Effector memory CD8-positive, alpha-beta T cell (primary cell): ENCODE measurements around the gene GRK5.
A peak's percentile ranks its signal among the peaks of the same experiment; 100 is the strongest.

Experiments used
- ATAC-seq: fragments of 150-1000 bp; cut with Tn5 transposase; replicated peaks from 2 replicates; pipeline ENCODE4 v1.10.0; 2021; ENCODE audit warnings: mild to moderate bottlenecking, moderate library complexity
- DNase-seq, 3 experiments: peaks; one replicate each; pipeline ENCODE4 v3.0.0; 2021
- H3K27ac Mint-ChIP-seq, 2 donors: one replicate each; pipeline ENCODE4 v1.8.0; 2022; ENCODE audit warnings: mild to moderate bottlenecking in 2 of 2, mixed read lengths in 2 of 2, moderate library complexity in 2 of 2
- H3K27me3 Mint-ChIP-seq, 2 donors: one replicate each; pipeline ENCODE4 v1.8.0; 2022; ENCODE audit warnings: mixed read lengths in 2 of 2
- H3K36me3 Mint-ChIP-seq: one replicate; pipeline ENCODE4 v1.8.0; 2022; ENCODE audit warnings: mild to moderate bottlenecking, moderate library complexity, mixed read lengths; ENCODE audit not compliant: insufficient read depth
- H3K4me1 Mint-ChIP-seq, 2 donors: one replicate each; pipeline ENCODE4 v1.8.0; 2022; ENCODE audit warnings: low read depth in 2 of 2, mixed read lengths in 2 of 2
- H3K4me3 Mint-ChIP-seq, 2 donors: one replicate each; pipeline ENCODE4 v1.8.0; 2022; ENCODE audit warnings: mild to moderate bottlenecking in 2 of 2, mixed read lengths in 2 of 2, moderate library complexity in 2 of 2
- H3K9me3 Mint-ChIP-seq, 2 donors: one replicate each; pipeline ENCODE4 v1.8.0; 2022; ENCODE audit warnings: mixed read lengths in 2 of 2
- total RNA-seq, 9 experiments: gene quantifications; one replicate each; lab custom pipeline; 2026; lab: John Stamatoyannopoulos, UW

The GRK5 gene
- total RNA-seq = 16.3 to 95.5 (median 22.2) reads per million in 9 experiments

DNA sequence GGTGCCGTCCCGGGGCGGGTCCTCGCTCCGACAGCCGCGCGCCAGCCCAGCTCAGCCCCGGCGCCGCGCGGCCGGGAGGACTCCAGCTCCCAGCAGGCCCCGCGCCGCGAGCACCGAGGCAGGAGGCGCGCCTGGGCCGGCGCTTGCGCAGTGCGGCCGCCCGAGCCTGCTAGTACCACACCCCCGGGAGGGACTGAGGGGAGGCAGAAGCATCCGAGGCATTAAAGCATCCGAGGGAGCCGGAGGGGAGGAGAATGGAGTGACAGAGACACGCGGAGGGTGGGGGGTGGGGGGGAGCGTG, at the start of gene GRK5:
GRK5 (plus strand) TSS at position 206 of the 301 bp plus-strand sequence. CDS start 347 bp downstream, outside the sequence.
- DNase-seq = peak; percentile 91 to 94 (median 91)
- Mint-ChIP-seq H3K27me3 (no peaks in the 10 kb centered on the region), H3K27ac (peak within 1 kb of the TSS; percentile 84 to 93), H3K36me3 (peaks cover 18% of the 10 kb centered on the region), H3K9me3 (no peaks in the 10 kb centered on the region), H3K4me1 (peaks cover 21 to 27% of the 10 kb centered on the region in 2 donors), H3K4me3 (peak within 1 kb of the TSS; percentile 87 to 93)
- ATAC-seq = peak; percentile 79

GRCh38 chr10:119159332-119159731, 48.0 kb upstream of the GRK5 start:
- Mint-ChIP-seq H3K4me3 (no peak overlapping the region), H3K36me3 (peaks cover 25% of the 10 kb centered on the region), H3K9me3 (no peaks in the 10 kb centered on the region), H3K27ac (no peak overlapping the region), H3K4me1 (peaks cover 2 to 4% of the 10 kb centered on the region in 2 donors), H3K27me3 (no peaks in the 10 kb centered on the region)
- no peak for DNase-seq
- ATAC-seq = no peak

- no peak for ATAC-seq
- Mint-ChIP-seq H3K27me3 (no peaks in the 10 kb centered on the region), H3K36me3 (peaks cover 16% of the 10 kb centered on the region), H3K9me3 (no peaks in the 10 kb centered on the region), H3K4me1 (peaks cover 12% of the 10 kb centered on the region in 2 donors), H3K27ac (peak overlapping the region in 1 of 2 donors; percentile 20), H3K4me3 (no peak overlapping the region)
- no peak for DNase-seq
Measured at GRCh38 chr10:119161680-119162451, 45.5 kb upstream of the GRK5 start.

DNA sequence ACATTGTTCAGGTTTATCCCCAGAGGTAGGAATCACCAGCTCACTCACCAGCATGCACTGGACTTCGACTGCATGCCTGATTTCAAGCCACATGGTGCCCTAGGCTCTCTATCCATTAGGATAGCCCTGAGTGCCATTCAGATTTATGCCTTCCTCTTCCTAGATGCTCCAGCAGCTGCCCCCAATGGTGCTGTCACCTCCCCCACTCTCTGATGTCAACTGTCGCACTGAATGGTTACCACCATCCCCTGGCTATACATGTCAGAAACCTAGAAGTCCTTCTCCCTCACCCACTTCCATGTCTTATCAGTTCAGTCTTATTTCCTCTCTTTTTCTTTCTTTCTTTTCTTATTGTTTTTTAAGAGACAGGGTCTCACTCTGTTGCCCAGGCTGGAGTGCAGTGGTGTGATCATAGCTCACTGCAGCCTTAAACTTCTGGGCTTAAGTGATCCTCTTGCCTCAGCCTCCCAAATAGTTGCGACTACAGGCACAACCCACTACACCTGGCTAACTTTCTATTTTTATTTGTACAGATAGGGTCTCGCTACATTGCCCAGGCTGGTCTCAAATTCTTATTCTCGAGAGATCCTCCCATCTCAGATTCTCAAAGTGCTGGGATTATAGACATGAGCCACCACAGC, 44.8 kb upstream of the GRK5 start:
- no peaks in the 10 kb centered on the region for H3K27me3 Mint-ChIP-seq
- peaks cover 12 to 16% of the 10 kb centered on the region in 2 donors for H3K4me1 Mint-ChIP-seq
- H3K36me3 Mint-ChIP-seq = peaks cover 15% of the 10 kb centered on the region
- no peak for DNase-seq
- no peak overlapping the region for H3K4me3 Mint-ChIP-seq
- peak overlapping the region in 1 of 2 donors; percentile 20 for H3K27ac Mint-ChIP-seq
- no peaks in the 10 kb centered on the region for H3K9me3 Mint-ChIP-seq
- no peak for ATAC-seq

DNA sequence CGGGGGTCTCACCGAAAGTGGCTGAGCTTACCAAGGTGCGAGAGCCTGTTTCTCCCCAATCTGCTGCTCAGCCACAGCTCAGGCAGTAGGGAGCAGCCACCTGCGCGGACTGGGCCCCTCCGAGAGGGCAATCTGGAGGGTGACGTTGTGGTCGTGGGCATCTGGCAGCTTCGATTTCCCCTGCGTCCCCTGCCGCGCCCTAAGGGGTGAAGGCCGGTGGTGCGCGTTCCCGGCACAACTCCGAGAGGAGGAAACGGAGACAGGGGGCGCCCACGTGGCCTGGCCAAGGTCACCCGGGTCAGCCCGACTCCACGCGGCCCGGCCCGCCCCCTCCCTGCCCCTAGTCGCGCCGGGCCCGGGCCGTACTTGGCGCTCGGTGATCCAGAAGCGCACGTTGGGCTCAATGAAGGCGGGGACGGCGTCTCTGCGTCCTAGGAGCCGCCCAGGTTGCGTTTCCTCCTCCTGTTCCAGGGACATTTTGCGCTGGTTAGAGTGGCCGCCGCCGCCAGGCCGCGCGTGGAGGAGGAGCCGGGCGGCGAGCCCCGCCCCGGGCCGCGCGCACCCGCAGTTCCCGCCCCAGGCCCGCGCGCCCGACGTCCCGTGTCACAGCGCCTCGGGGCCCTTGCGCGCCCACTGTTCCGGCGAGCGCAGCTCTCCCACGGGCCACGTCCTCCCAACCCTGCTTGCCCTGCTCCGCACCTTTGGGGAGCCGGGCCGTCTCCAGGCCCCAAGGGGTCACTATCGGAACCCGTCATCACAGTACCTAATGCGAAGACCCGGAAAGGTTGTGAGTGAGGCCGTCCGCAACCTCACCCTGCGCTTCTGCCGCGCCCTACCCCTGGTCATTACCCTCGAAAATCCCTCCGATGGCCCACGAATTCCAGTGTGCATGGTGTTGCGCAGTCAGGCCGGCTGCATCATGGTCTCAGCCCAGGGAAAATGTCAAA, 41.9 kb upstream of the GRK5 start, which contains the start of gene SFXN4:
SFXN4 (minus strand) TSS at position 544 of the 947 bp plus-strand sequence; CDS start at position 477, 67 bp downstream.
- peak within 1 kb of the TSS; percentile 86 to 88 for H3K27ac Mint-ChIP-seq
- no peaks in the 10 kb centered on the region for H3K27me3 Mint-ChIP-seq
- H3K4me3 Mint-ChIP-seq = peak within 1 kb of the TSS; percentile 87 to 88
- H3K4me1 Mint-ChIP-seq = peaks cover 12 to 16% of the 10 kb centered on the region in 2 donors
- peak; percentile 69 to 80 (median 79) for DNase-seq
- H3K9me3 Mint-ChIP-seq = no peaks in the 10 kb centered on the region
- peaks cover 14% of the 10 kb centered on the region for H3K36me3 Mint-ChIP-seq
- peak; percentile 94 for ATAC-seq

DNA sequence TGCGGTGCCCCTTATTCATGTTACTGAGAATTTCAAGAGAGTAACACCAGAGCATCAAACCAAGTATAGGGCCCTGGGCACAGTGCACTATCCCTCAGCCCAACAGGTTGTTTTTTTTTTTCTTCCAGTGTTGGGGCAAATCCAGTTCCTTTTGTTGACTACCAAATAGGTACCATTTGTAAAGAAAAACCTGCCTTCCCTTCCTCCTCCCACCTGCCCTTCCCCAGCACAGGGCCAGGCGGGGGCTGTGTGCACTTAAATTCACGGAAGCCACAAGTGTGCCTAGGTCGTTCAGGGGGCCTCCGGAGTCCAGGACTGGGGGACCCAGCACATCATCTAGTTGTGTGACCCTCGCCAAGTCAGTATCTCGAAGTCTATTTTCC, 41.3 kb upstream of the GRK5 start:
- peak; percentile 2 for ATAC-seq
- peaks cover 12 to 16% of the 10 kb centered on the region in 2 donors for H3K4me1 Mint-ChIP-seq
- no peak for DNase-seq
- peak overlapping the region; percentile 87 to 88 for H3K4me3 Mint-ChIP-seq
- H3K9me3 Mint-ChIP-seq = no peaks in the 10 kb centered on the region
- peaks cover 21% of the 10 kb centered on the region for H3K36me3 Mint-ChIP-seq
- H3K27ac Mint-ChIP-seq = peak overlapping the region; percentile 86 to 88
- H3K27me3 Mint-ChIP-seq = no peaks in the 10 kb centered on the region

DNA sequence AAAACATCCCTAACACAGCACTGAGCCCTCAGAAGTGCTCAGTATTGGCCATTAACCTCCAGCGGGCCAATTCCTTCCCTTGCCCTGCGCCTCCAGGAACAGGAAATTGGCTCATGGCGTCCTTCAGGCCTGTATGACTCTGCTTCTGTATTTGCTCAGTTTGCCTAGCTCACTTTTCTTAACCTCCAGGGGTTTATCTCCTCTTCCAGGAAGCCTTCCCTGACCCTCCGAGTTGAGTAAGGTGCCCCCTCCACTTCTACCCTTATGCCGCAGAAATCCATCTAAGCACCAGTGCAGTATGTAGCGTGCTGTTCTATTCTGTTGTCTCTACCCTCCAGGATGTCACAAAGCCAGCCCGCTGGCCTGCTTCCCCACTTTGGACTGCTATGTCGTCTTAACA, 40.8 kb upstream of the GRK5 start:
- no peak for ATAC-seq
- Mint-ChIP-seq H3K9me3 (no peaks in the 10 kb centered on the region), H3K4me3 (peak overlapping the region; percentile 87 to 88), H3K27me3 (no peaks in the 10 kb centered on the region), H3K4me1 (peaks cover 12 to 16% of the 10 kb centered on the region in 2 donors), H3K27ac (peak overlapping the region; percentile 86 to 88), H3K36me3 (peaks cover 26% of the 10 kb centered on the region)
- DNase-seq = no peak

DNA sequence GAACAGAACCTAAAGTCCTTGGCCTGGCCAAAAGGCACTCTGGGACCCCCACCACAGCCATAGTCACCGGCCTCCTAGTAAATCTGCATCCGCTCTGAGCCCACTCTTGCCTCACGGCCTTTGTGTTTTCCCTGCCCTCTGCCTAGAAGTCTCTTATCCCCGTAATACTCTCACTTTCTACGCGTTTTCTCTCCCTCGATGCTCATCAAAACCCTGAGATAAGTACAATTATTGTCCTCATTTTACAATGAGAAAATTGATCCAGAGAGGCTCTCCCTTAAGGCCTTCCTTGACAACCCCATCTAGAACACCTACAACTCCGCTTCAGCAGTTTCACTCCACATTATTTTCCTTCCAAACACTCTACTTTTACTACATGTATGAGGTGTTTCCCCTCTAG, 40.3 kb upstream of the GRK5 start:
- no peak for DNase-seq
- Mint-ChIP-seq H3K36me3 (peaks cover 30% of the 10 kb centered on the region), H3K27me3 (no peaks in the 10 kb centered on the region), H3K27ac (peak overlapping the region in 1 of 2 donors; percentile 86), H3K4me3 (peak overlapping the region; percentile 87 to 88), H3K9me3 (no peaks in the 10 kb centered on the region), H3K4me1 (peaks cover 12 to 16% of the 10 kb centered on the region in 2 donors)
- no peak for ATAC-seq

DNA sequence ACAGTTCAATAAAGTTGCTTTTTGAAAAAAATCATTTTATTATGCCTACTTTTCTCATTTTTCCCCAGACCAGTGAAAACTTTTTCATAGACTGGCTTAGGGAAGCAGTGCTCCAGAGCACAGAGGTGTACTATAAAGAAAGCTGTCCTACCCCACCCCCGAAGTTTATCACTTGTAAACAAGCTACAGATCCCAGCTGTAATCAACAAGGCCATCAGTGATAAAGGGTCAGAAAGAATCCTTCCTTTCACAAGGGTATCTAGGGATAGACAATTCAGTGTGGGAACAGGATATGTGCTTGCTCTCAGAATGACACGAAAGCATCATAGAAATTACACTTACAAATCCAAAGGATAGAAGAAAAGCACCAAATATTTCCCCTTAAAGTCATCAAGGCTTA, 33.3 kb upstream of the GRK5 start:
- Mint-ChIP-seq H3K4me3 (no peak overlapping the region), H3K27me3 (no peaks in the 10 kb centered on the region), H3K36me3 (peaks cover 65% of the 10 kb centered on the region), H3K4me1 (peaks cover 22% of the 10 kb centered on the region in 2 donors), H3K9me3 (no peaks in the 10 kb centered on the region), H3K27ac (no peak overlapping the region)
- DNase-seq (no peak), ATAC-seq (no peak)

DNA sequence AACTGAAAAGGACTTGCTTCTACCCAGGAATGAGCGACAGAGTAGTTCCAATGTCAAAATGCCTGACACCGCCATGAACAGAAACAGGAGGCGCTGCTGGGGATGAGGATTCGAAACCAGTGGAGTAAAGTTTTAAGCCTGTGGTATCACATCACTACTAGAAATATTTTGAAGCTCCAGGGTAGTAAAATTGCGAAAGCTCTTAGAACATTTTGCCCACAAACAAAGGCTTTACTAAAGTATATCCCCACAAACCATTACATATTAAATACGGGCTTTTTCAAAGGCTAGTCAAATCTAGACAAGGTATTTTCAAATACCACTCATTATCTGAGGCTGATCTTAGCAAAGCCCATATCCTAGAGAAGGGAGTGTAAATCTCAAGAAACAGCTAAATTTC, 31.2 kb upstream of the GRK5 start:
- H3K36me3 Mint-ChIP-seq = peaks cover 50% of the 10 kb centered on the region
- no peaks in the 10 kb centered on the region for H3K27me3 Mint-ChIP-seq
- peaks cover 23 to 27% of the 10 kb centered on the region in 2 donors for H3K4me1 Mint-ChIP-seq
- peak overlapping the region; percentile 32 to 46 for H3K27ac Mint-ChIP-seq
- no peaks in the 10 kb centered on the region for H3K9me3 Mint-ChIP-seq
- peak overlapping the region; percentile 98 to 99 for H3K4me3 Mint-ChIP-seq
- no peak for DNase-seq
- ATAC-seq = no peak

GRCh38 chr10:119177708-119178371, 29.5 kb upstream of the GRK5 start:
- Mint-ChIP-seq H3K4me1 (peaks cover 23 to 27% of the 10 kb centered on the region in 2 donors), H3K9me3 (no peaks in the 10 kb centered on the region), H3K27ac (peak overlapping the region; percentile 93 to 96), H3K36me3 (peaks cover 34% of the 10 kb centered on the region), H3K4me3 (peak overlapping the region; percentile 98 to 99), H3K27me3 (no peaks in the 10 kb centered on the region)
- DNase-seq (no peak), ATAC-seq (peak; percentile 16)

GRCh38 chr10:119178372-119179119, 28.8 kb upstream of the GRK5 start, which contains the start of gene PRDX3:
Gene PRDX3, minus strand, starts transcription at chr10:119178812. Its CDS starts 22 bp downstream, at chr10:119178790.
- Mint-ChIP-seq H3K36me3 (peaks cover 27% of the 10 kb centered on the region), H3K4me3 (peak within 1 kb of the TSS; percentile 98 to 99), H3K9me3 (no peaks in the 10 kb centered on the region), H3K27me3 (no peaks in the 10 kb centered on the region), H3K4me1 (peaks cover 23 to 27% of the 10 kb centered on the region in 2 donors), H3K27ac (peak within 1 kb of the TSS; percentile 93 to 96)
- ATAC-seq (peak; percentile 97), DNase-seq (peak; percentile 88 to 90 (median 90))
